Measurements from ENCODE around the gene RPL11.

- TF ChIP-seq, protein P1, sequence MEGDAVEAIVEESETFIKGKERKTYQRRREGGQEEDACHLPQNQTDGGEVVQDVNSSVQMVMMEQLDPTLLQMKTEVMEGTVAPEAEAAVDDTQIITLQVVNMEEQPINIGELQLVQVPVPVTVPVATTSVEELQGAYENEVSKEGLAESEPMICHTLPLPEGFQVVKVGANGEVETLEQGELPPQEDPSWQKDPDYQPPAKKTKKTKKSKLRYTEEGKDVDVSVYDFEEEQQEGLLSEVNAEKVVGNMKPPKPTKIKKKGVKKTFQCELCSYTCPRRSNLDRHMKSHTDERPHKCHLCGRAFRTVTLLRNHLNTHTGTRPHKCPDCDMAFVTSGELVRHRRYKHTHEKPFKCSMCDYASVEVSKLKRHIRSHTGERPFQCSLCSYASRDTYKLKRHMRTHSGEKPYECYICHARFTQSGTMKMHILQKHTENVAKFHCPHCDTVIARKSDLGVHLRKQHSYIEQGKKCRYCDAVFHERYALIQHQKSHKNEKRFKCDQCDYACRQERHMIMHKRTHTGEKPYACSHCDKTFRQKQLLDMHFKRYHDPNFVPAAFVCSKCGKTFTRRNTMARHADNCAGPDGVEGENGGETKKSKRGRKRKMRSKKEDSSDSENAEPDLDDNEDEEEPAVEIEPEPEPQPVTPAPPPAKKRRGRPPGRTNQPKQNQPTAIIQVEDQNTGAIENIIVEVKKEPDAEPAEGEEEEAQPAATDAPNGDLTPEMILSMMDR (IDR thresholded peaks at IDR 0.05), result no peak
- no peak for TF ChIP-seq POLR2AphosphoS5 (IDR thresholded peaks at IDR 0.05)
Observed at GRCh38 chr1:23719162-23719820, 27.7 kb downstream of the RPL11 start.

Measured in suprapubic skin (tissue), 3 donors.